Lower leg skin (tissue), 3 donors: Measurements from ENCODE around the gene NAA38.

Experiments used
- CTCF ChIP-seq, 3 donors: fragments of 450-650 bp; IDR thresholded peaks; one replicate each; pipeline ENCODE4 v1.5.1; 2016; ENCODE audit warnings: antibody characterized with exemption in 3 of 3, mild to moderate bottlenecking in 3 of 3, moderate library complexity in 2 of 3
- POLR2A ChIP-seq, 2 donors: fragments of 450-650 bp; IDR thresholded peaks; one replicate each; pipeline ENCODE4 v1.6.1; 2016 to 2017; ENCODE audit warnings: antibody characterized with exemption in 2 of 2, mild to moderate bottlenecking in 1 of 2, moderate library complexity in 1 of 2

- TF ChIP-seq CTCF (IDR thresholded peaks at IDR 0.05) = no peak
- TF ChIP-seq POLR2A (IDR thresholded peaks at IDR 0.05) = no peak
These were observed 16.9 kb downstream of the NAA38 start for GRCh38 chr17:7840441-7840840.
